GM12878 (cell line): Measurements from ENCODE around the gene IKZF1. TPM values are rescaled to one million over a fixed set of nuclear protein-coding genes. Genes with fewer than 3 reads are reported as not detected.
A peak's percentile ranks its signal among the peaks of the same experiment; 100 is the strongest.

ENCODE experiments used
- ATAC-seq: fragments of 200-7000 bp; cut with Tn5 transposase; 3 replicates; pipeline ENCODE4 v1.9.1; 2020; ENCODE audit warnings: mild to moderate bottlenecking, moderate library complexity
- BruUV-seq: library from RNA; stranded (reverse); fragments of 400-500 nt; replicated peaks from 2 replicates; lab custom pipeline; 2021; lab: Mats Ljungman, UMichigan
- CTCF ChIA-PET: fragments of 300-600 bp; sonication (Branson Sonifier 250); formaldehyde crosslinking; extraction: SDS; loops from one replicate; lab custom pipeline; 2021; ENCODE audit warnings: inconsistent platforms; lab: Yijun Ruan, JAX
- POLR2A ChIA-PET: fragments of 350-600 bp; formaldehyde crosslinking; extraction: SDS; loops from one replicate; lab custom pipeline; 2021; ENCODE audit warnings: inconsistent platforms; lab: Charles Lee
- RAD21 ChIA-PET: fragments of 300-600 bp; sonication (Branson Sonifier 250); formaldehyde crosslinking; loops from one replicate; lab custom pipeline; 2023; ENCODE audit warnings: antibody characterized with exemption; ENCODE audit not compliant: unreplicated experiment; lab: Charles Lee
- SMC1A ChIA-PET: fragments of 300-600 bp; sonication (Branson Sonifier 250); formaldehyde crosslinking; loops from one replicate; lab custom pipeline; 2023; ENCODE audit not compliant: unreplicated experiment, uncharacterized antibody; lab: Charles Lee
- DNase-seq: peaks from one replicate; pipeline ENCODE4 v3.0.0-alpha.2; 2011; ENCODE audit warnings: low read depth, low spot score
- FAIRE-seq: peaks from 3 replicates; lab custom pipeline; 2011; peaks lifted over from hg19 to GRCh38; lab: Jason Lieb, UNC
- H2AFZ ChIP-seq: 2 replicates; pipeline ENCODE4 v1.6.0; 2011; ENCODE audit warnings: low read depth, low read length, control low read depth; ENCODE audit not compliant: control insufficient read depth
- H3K27ac ChIP-seq: 2 replicates; pipeline ENCODE4 v1.5.1; 2011; ENCODE audit warnings: control low read depth; ENCODE audit not compliant: control insufficient read depth, insufficient read depth
- H3K27me3 ChIP-seq, 2 experiments: replicated peaks in 1 of 2; 2 replicates each; pipeline versions ENCODE4 v1.6.0 to v1.6.1; 2011; ENCODE audit warnings: low read length in 1 of 2; ENCODE audit not compliant: control insufficient read depth in 2 of 2, insufficient read depth in 2 of 2
- H3K36me3 ChIP-seq, 2 experiments: 2 replicates each; pipeline ENCODE4 v1.5.1; 2011; ENCODE audit warnings: low read length in 1 of 2; ENCODE audit not compliant: control insufficient read depth in 2 of 2, insufficient read depth in 2 of 2
- H3K4me1 ChIP-seq: 2 replicates; pipeline ENCODE4 v1.6.1; 2011; ENCODE audit warnings: mild to moderate bottlenecking, low read length, moderate library complexity, mixed read lengths; ENCODE audit not compliant: control insufficient read depth, insufficient read depth
- H3K4me2 ChIP-seq: 2 replicates; pipeline ENCODE4 v1.6.0; 2011; ENCODE audit warnings: control low read depth; ENCODE audit not compliant: control insufficient read depth, insufficient read depth
- H3K4me3 ChIP-seq: fragments of 200-600 bp; sonication (generic); 2 replicates; pipeline ENCODE4 v1.5.1; 2016
- H3K79me2 ChIP-seq: 2 replicates; pipeline ENCODE4 v1.6.0; 2011; ENCODE audit warnings: low read length; ENCODE audit not compliant: control insufficient read depth, insufficient read depth
- H3K9ac ChIP-seq: 2 replicates; pipeline ENCODE4 v1.8.0; 2011; ENCODE audit warnings: low read length, control low read depth, mixed read lengths; ENCODE audit not compliant: control insufficient read depth, insufficient read depth
- H3K9me3 ChIP-seq: replicated peaks from 3 replicates; pipeline ENCODE4 v1.5.1; 2011; ENCODE audit warnings: mild to moderate bottlenecking, low read length; ENCODE audit not compliant: control insufficient read depth, insufficient read depth
- H4K20me1 ChIP-seq: 2 replicates; pipeline ENCODE4 v1.6.0; 2011; ENCODE audit not compliant: control insufficient read depth, insufficient read depth
- BCLAF1 ChIP-seq: fragments of 450-650 bp; IDR thresholded peaks from 2 replicates; pipeline ENCODE4 v1.6.1; 2017; ENCODE audit warnings: antibody characterized with exemption, mild to moderate bottlenecking, moderate library complexity
- HSF1 ChIP-seq: fragments of 150-350 bp; IDR thresholded peaks from 2 replicates; pipeline ENCODE4 v1.6.1; 2014; ENCODE audit warnings: mild to moderate bottlenecking, low read depth, low read length
- JUNB ChIP-seq: IDR thresholded peaks from 2 replicates; pipeline ENCODE4 v1.6.1; 2016; ENCODE audit warnings: antibody characterized with exemption, mild to moderate bottlenecking
- PAX5 ChIP-seq: IDR thresholded peaks from 2 replicates; pipeline ENCODE4 v1.6.1; 2011; ENCODE audit warnings: low read depth, low read length, borderline replicate concordance
- SREBF2 ChIP-seq: IDR thresholded peaks from 2 replicates; pipeline ENCODE4 v1.6.1; 2012; ENCODE audit warnings: mild to moderate bottlenecking, low read length
- TCF12 ChIP-seq: IDR thresholded peaks from 2 replicates; pipeline ENCODE4 v1.6.1; 2011; ENCODE audit warnings: low read depth, mild to moderate bottlenecking, low read length
- ZNF207 ChIP-seq: fragments of 450-650 bp; IDR thresholded peaks from 2 replicates; pipeline ENCODE4 v1.6.1; 2014; ENCODE audit warnings: antibody characterized with exemption, mild to moderate bottlenecking, borderline replicate concordance
- WGBS: methylation state at CpG from one replicate; pipeline ENCODE4 v1.1.6; 2016; ENCODE audit warnings: low lambda C conversion rate; ENCODE audit not compliant: insufficient replicate concordance, insufficient coverage; ENCODE audit errors: missing lambda C conversion rate; 5-methylcytosine and 5-hydroxymethylcytosine counted together
- in situ Hi-C: fragments of 300-500 bp; cut with MboI; formaldehyde crosslinking; loops from 9 replicates; pipeline ENCODE4 v1.14.3; 2018; ENCODE audit warnings: mixed read lengths
- intact Hi-C: fragments of 100-400 bp; cut with micrococcal nuclease; formaldehyde crosslinking; loops from one replicate; pipeline ENCODE4 v1.14.2; 2022; ENCODE audit not compliant: unreplicated experiment
- polyA plus RNA-seq, 11 experiments: library from polyadenylated mRNA; depleted of rRNA in 4 of 11; unstranded in 6 of 11; stranded (reverse) in 5 of 11; fragments of >200 nt; fragmentation: Nextera tagmentation in 4 of 11; fragmentation: Illumina TruSeq in 1 of 11; extraction: Ambion mirVana in 4 of 11; extraction: Trizol in 1 of 11; gene quantifications; 1 replicate in 1 of 11; 2 replicates in 10 of 11; pipeline versions ENCODE4 v1.2.1 to v1.2.3, GENCODE V29; 2011 to 2016; ENCODE audit warnings: inconsistent platforms in 2 of 11, missing spikeins in 2 of 11, low read depth in 1 of 11
- total RNA-seq, 4 experiments: library from RNA; depleted of rRNA in 3 of 4; stranded (reverse); fragments of >200 nt in 3 of 4; fragmentation: Illumina TruSeq in 1 of 4; extraction: Trizol in 1 of 4; gene quantifications; 2 replicates each; pipeline versions ENCODE4 v1.2.1 to v1.2.3, GENCODE V29; 2013 to 2021

Gene IKZF1
- total and polyA plus RNA-seq, 10 of the 15 experiments (the other 5 are each of a cell fraction or from before 2014, with no cell fraction given): 27.2 to 125 (median 71.6) TPM

- ChIA-PET RAD21 (interaction anchor here (0.8 to 2.0 kb wide), 5 partner anchors 8 to 28 kb away, joined by 4 to 9 read pairs (median 6); no protein-coding TSS in a partner anchor), SMC1A (interaction anchor here (0.6 to 11.8 kb wide), 8 partner anchors 9 to 157 kb away, joined by 3 to 177 read pairs (median 4); no protein-coding TSS in a partner anchor), CTCF (interaction anchor here (1.2 to 2.3 kb wide), 5 partner anchors 8 to 157 kb away, joined by 4 to 8 read pairs (median 6); no protein-coding TSS in a partner anchor), POLR2A (interaction anchor here (0.9 to 2.7 kb wide), 3 partner anchors 10 to 27 kb away, joined by 3 to 9 read pairs (median 5); no protein-coding TSS in a partner anchor)
- FAIRE-seq: peak; percentile 68
- Histone ChIP-seq H3K27ac (no peak overlapping the region), H3K27me3 (no peaks in the 10 kb centered on the region), H3K4me3 (no peak overlapping the region), H3K4me2 (no peak overlapping the region), H3K9ac (no peak overlapping the region), H3K36me3 (no peaks in the 10 kb centered on the region), H3K79me2 (peaks cover 9% of the 10 kb centered on the region), H3K4me1 (no peaks in the 10 kb centered on the region; the same call in 1 of the 2 replicates), H4K20me1 (no peaks in the 10 kb centered on the region), H2AFZ (no peak overlapping the region), H3K9me3 (no peaks in the 10 kb centered on the region)
- intact Hi-C loops (no loop called here), in situ Hi-C loops (no loop called here)
- ATAC-seq: no peak
- BruUV-seq: no TSS peak
- 54% methylated on average over 4 of the region's 4 CpGs for WGBS
- no peak for TF ChIP-seq HSF1
- TF ChIP-seq TCF12: no peak
- no peak for TF ChIP-seq SREBF2
- TF ChIP-seq JUNB: no peak
- no peak for TF ChIP-seq PAX5
- TF ChIP-seq ZNF207: no peak
- no peak for TF ChIP-seq BCLAF1
- no peak for DNase-seq
These were observed 4.2 kb upstream of the IKZF1 start for GRCh38 chr7:50300336-50300735.
